NOMO-1 treated with dmso at 0.1 percent for 144 hours (cell line): ENCODE measurements around the gene RTL3.

Experiments used
- DNase-seq: peaks from one replicate; lab custom pipeline; 2025; ENCODE audit not compliant: unreplicated experiment; lab: John Stamatoyannopoulos, UW

Gene RTL3

GRCh38 chrX:78619834-78620233, 39.3 kb downstream of the RTL3 start:
- DNase-seq = no peak

GRCh38 chrX:78618987-78619386, 40.1 kb downstream of the RTL3 start:
- no peak for DNase-seq

- DNase-seq = no peak
These were observed 44.9 kb downstream of the RTL3 start for GRCh38 chrX:78614264-78614663.
